CD4-positive, alpha-beta T cell treated with Interleukin-21 for 1 hour (primary cell): ENCODE data around the gene WWOX.

Source experiments
- DNase-seq: peaks from one replicate; pipeline ENCODE4 v3.0.0-alpha.2; 2020

Gene WWOX

DNA sequence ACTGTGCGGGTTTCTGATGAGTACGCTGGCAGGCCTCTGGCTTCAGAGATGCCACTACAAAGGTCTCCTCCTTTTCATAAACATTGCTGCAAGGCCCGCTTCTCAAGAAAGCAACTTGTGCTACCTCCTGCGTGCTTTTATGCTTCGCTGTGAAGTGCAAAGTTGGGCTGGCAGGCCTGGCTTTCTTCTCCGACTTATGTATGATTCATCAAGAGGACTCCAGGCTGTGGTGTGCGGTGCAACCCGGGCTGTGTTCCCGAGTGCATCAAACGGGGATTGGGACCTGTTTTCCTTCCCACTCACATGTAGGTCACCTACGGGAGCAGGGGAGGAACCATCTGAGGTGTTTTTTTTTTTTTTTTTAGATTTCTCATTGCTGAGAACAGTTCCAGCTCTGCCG, 534.1 kb downstream of the WWOX start:
- no peak for DNase-seq

DNA sequence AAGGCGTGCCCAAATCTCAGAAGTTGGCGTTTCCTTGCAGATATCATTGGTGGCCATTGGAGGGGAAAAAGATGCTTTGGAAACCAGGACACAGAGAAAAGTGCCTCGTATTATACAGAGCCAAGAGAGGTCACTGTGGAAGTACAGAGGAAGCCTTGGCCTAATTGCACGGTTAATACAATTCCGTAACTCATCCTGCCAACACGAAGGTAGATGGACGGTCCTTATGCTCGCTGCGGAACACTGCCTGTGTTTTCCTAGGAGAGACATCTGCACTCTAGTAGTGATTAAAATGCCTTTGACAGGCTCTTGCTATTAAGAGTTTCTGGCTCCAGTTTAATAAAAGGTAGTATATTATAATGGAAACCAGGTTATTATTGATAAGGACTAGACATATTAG, 536.4 kb downstream of the WWOX start:
- DNase-seq: no peak

DNA sequence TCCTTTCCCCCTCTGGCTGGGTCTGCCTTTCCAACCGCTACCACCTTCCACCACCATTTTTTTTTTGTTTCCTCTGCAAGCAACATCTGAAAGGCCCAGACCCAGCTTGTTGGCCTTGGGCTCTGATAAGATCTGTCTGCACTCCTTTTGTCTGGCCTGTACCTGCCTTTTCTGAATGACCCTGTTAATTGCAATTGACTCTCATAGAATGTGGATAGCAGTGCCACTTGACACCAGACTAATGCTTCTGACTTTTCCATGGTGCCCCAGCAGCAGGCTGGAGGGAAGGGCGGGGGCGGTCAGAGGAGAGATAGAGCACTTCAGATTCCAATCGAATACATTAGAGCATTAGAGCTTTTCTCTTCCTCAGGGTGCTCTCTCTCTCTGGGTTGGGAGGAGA, 538.9 kb downstream of the WWOX start:
- no peak for DNase-seq

DNA sequence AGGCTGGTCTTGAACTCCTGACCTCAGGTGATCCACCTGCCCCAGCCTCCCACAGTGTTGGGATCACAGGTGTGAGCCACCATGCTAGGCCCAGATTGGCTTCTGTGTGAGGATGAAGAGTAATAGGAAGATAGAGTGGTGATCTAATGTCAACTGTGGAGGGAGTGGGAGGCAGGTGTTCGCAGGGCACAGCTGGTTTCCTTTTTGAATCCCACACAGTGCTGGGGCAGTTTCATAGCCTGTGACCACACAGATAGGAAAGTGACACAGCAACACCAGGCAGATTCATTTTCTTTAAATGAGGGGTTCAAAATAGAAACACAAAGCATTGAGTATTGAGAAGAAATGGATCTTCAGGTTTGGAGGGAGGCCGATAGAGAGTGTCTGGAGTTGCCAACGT, 540.3 kb downstream of the WWOX start:
- no peak for DNase-seq

DNA sequence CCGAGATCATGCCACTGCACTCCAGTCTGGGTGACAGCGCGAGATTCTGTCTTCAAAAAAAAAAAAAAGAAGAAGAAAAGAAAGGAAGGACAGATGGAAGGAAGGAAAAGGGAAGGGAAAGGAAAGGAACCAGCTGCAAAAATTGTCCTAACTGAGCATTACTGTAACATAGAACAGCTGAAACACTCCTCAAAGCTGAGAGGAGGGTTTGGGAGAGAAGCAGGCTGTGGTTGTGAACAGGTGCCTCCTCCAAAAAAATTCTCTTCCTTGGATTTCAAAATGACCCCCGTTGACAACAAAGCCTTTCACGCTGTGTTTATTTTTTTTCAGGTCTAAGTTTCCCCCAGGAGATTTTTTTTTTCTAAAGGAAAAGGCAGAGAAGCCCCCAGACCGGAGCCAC, 541.4 kb downstream of the WWOX start:
- no peak for DNase-seq

DNA sequence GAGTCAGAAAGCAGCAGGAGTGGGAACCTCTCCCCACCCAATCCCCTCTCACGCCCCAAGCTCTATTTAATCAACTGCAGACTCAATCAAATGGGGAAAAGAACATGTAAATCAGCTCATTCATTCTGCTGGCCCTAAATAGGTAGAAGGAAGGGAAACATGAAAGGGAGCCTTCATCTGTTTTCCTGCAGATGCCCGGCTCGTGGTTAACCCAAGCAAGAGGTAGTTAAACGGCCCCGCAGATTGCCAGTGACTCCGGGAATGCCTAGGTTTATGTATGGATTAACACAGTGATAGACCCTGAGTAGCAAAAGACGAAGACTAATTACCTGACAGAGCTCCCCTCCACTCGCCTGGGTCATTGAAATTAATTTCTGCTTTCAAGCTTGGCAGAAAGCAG, 542.0 kb downstream of the WWOX start:
- no peak for DNase-seq

DNA sequence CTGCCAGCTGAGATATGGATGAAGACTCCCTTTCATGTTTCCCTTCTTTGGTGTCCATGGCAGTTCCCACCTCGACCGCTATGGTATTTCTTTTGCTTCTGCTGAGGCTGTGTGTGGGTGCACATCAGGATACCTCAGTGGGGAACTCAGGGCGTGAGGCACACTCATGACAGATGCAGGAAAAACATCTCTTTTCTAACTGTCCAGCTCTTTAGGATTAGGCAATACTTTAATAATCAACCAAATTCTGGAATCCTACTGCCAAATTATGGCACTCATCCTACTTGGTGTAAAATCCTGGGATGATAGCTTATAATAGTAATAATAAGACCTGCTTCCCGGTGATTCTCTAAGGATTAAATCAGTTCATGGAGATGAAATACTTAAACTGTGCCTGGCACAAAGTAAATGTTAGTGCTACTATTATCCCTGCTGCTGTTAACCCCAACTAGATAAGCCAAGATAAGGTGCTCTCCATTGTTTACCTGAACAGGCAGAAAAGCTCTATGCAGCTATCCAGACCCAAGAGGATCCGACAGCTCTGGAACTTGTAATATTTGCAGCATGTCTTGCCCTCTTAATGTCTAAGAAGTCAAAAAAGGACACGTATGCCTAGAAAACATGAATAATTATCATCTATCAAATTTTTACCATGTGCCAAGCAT, 543.3 kb downstream of the WWOX start:
- DNase-seq: no peak

DNA sequence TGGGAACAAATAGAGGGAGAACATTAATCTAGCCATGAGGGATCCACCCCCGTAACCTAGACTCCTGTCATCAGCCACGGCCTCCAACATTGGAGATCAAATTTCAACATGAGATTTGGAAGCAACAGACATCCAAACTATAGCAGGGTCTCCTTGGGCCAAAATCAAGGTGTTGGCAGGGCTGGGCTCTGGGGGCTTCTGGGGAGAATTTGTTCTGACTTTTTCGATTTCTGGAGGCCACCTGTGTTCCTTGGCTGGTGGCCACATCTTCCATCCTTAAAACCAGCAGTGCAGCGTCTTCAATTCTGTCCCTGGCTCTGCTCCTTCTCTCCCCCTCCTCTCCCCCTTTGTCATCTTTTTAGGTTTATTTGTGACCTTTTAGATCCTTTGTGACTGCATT, 546.2 kb downstream of the WWOX start:
- no peak for DNase-seq

DNA sequence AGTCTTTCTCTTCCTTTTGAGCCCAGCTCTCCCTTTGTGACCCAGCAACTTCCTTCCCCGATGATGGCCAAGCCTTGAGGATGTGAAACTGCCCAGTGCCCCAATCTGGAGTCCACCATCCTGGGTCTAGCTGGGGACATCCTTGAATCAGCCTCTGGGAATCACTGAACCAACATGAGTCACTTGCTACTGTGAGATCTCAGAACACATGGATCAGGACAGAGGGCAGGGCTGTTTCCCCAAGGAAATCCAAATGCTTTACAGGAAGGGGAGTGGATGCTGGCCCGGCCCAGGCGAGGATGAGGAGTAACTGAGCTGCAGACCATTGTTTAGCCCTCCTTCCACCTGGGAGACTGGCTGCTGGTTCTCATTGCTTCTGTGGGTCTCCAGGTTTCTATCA, 547.6 kb downstream of the WWOX start:
- DNase-seq: no peak

DNA sequence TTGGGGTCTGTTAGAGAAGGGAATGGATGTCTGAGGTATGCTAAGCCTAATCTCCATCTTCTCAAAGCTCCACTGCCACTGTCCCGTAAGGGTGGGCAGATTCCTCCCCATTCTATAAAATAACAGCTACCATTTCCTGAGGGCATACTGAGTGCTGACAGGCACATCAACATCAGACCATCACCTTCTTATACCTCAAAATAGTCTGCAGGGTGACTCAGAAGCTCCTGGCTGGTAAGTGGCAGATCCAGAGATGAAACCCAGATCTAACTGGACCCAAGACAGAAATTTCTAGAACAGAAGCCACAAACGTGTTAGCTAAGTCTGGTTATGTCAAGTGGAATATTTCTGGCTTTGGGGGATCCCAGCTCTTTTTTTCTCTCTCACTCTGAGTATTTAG, 548.0 kb downstream of the WWOX start:
- no peak for DNase-seq

DNA sequence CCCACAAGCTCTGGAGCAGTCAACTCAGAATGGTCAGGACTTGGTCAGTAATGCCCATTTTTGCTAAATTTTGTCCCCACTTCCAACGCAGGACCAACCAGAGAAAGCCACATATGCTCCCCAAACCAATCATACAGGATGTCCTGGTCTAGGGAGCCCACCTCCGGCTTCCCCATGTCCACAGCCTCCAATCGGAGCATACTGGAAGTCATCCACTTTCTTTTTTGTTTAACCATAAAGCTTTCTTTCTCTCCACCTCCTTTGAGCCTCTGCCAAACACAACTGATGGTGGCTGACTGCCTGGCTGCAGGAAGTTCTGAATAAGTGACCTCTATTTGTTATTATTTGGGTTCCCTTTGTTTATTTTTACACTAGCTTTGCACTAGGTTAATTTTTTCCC, 549.1 kb downstream of the WWOX start:
- no peak for DNase-seq

DNA sequence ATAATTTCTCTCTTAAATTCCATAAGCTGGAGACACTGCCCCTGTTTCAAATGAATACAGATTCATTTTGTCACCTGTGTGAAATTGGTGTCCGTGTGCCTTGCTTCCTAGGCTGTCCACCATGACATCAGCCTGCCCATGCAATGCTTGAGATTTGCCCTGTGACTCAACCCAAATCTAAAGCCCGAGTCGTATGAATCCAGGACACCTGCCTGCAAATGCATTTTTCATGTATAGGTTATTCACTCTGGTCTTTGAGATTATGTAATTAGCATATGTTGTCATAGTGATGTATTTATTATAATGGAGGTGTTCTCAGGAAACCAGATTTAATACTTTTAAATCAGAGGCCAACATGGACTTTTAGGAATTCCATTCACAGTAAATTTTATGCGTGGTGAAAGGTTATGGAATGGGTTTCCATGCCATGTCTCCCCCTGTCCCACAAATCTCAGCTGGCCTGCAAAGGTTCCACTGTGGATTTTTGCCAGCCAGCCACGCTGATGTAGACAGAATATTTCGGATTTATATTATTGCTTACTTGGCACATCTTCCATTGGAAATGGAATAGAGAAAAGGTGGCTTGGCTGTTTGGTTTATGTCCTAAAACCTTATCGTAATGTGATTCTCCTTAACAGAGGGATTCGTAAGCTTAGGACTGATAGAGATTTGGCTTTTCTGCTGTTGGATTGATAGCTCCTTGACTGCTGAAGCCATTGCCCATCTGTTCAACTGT, 551.1 kb downstream of the WWOX start:
- no peak for DNase-seq

DNA sequence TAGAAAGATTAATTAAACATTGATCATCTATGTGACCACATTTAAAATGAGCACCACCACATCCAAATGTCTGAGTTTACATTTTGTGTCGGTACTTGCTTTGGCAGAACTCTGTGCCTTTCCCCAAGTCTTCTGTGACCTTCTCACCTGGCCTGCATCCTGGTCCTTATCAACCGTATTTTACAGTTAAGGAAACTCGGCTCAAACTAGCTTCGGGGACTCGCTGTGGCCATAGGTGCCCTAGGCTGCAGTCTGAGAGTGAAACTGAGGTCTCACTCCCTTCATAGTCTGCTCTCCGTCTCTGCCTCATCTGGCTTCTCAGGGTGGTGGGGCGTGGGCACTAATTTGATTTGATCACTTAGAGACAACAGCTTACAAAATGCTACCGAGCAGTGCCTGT, 555.5 kb downstream of the WWOX start:
- no peak for DNase-seq

DNA sequence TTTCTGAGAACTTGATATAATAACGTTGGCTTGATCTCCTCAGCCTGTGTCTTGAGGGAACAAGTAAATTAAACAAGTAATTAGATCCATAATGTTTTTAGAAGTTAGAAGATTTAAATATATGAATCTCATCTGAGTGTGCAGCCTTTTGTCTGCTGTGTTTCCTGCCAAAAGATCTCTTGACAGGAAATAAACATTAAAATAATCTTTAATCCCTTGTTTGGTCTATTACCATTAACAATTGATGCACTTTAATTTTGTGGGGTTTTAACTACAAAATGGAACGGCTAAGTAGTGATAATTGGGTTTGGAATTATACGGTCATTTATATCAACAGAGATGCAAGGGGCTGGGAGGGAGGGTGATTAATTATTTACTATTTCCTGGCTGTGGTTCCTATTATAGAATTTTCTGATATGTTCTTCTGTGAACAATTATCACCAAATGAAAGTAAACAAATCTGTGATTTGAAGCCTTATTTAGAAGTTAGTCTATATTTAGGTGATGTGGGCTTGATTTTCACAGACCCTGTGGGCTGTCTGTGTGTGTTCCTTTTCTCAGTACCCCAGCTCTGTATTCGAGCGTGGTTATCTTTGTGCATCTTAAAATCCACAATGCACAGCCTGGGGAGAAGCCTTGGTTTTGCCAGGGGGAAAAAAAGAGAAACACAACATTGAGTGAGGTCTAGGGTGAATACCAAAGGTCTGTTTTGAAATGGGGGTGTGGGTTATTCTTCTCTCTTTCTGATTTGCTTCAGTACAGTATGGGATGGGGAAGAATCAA, 556.1 kb downstream of the WWOX start:
- no peak for DNase-seq

DNA sequence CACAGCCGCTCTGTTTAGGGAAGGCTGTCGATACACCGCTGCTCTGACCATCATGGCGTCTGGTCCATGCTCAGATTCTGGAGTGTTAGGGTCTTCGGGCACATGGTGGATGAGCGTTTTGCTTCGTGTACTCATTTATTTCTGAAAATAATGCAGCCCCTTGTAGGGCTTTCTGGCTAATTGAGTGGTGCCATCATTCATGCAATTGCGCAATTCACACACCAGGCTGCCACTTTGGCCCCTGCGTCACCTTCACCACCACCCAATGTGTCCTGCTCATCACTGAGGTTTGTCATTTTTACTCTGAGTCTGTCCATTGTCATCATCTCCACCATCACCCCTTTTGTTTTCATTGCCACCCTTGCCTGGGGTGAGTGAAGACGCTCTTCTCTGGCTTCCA, 557.4 kb downstream of the WWOX start:
- DNase-seq: no peak

DNA sequence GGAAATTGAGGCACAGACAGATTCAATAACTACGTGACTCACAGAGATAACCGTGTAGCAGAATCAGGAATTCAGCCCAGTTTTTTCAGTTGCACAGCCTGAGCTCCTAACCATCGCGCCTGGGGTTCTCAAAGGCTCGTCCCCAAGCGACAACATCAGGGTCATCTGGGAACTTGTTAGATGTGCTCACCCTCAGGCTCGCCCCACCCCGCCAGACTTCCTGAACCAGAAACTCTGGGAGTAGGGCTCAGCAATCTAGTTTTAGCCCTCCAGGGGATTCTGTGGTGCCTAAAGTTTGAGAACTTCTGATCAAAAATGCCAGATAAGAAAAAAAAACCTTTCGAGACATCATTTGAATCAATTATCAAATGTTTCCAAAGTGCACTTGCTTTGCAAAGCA, 559.8 kb downstream of the WWOX start:
- DNase-seq: no peak

DNA sequence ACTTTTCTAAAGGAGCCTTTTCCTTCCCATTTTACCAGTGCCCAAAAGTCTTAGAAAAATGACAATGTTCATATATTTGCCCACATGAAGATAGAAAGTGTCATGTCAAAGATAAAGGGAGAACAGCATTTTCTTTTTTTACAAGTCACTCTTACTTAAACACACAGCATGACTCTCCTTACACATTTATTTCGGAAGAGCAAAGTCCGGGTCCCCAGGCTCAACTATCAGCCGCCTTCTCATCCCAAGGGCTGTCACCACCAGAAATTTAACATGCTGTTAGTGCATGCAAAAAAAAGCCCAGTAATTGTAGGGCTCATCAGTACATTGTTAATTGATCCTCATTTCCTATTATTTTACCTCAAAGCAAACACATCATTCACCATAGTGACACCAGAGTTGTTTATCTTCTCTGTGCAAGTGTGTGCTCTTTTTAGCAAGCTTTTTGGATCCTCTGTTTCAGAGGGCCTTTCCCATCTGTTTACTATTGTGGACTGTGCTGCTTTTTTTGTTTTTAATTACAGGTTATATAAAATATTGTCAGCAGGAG, 560.3 kb downstream of the WWOX start:
- no peak for DNase-seq

DNA sequence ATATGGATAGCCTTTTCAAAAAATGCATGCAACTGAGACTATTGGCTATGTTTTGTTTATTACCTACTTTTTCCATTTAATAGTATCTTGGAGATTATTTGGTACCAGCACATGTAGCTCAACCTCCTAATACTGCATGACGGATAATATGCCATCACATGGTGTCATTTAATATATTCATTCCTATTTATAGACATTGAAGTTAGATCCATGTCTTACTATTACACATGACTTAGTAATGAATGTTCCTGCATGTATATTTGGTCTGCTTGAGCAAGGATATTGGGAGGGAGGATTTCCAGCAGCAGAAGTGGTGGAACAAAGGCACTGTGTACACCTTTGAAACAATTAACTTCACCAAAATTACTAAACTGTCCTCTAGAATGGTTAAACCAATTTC, 561.3 kb downstream of the WWOX start:
- DNase-seq: no peak

DNA sequence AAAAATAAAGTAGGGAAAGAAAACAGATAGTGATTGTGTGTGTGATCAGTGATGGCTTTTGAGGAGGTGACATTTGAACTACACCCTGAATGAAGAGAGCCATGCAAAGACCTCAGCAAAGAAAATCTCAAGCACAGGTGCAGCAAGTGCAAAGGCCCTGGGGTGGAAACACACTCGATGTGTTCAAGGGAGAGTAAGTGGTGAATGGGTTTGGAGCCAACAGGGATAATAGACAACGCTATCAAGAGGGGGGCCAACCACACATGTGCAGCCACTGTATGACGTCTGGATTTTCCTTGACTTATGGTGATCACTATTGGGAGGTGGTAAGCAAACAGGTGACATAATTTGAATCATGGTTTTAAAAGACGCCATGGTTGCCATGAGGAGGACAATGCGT, 564.2 kb downstream of the WWOX start:
- DNase-seq: no peak

DNA sequence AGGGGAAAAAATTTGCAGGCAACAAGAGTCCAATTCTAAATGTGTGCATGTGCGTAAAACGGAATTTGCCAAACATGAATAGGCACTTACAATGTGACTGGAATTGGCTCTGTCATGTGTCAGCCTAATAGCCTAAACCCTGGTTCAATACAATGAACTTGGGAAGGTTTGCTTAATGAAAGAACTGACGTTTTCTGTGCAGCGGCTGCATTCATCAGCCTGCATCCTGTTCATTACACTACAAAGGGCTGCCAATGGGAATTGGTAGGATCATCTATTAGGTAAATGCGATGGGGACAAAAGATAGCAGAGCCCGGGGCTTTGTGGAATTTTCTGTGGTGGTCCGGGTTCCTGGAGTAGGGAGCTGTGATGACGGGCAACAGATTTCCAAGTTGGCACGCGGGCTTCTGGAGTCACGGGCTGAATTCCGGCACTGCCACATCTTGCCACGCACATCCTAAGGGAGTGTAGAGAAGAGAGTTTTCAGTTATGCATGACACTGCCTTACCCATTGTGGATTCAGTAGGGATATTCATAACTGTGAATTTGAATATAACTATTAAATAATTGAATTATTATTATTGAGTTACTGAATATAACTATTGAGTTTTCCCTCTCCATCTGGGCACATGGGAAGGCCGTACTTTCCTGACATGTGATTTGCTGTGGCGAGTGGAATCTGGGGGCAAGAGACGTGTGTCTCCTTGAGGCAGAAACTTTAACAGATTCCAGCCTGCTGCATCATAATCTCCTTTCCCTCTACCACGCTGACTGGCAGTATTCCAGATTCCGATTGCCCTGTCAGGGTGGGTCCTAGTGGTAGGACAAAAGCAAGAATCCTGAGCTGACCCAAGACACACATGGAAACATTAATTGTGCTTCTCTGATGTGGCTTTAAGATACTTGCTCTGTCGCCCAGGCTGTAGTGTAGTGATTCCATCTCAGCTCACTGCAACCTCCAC, 565.6 kb downstream of the WWOX start:
- no peak for DNase-seq

DNA sequence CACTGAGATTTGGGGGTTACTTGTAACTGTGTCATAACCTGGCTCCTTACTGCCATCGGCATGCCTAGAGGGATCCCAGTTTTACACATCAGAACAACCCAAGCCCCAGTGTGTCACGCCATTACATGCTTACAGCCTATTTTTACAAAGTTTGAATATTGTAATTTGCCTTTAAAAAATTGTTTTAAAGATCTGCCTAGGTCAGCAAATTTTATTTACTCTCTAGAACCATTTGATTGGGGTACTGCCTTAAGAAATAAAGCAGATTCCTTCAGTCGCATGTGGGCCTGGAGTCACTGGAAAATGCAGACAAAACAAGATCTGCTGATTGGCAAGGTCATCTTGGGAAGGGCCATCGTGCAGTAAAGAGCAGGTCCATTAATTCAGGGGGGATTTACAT, 566.9 kb downstream of the WWOX start:
- no peak for DNase-seq

DNA sequence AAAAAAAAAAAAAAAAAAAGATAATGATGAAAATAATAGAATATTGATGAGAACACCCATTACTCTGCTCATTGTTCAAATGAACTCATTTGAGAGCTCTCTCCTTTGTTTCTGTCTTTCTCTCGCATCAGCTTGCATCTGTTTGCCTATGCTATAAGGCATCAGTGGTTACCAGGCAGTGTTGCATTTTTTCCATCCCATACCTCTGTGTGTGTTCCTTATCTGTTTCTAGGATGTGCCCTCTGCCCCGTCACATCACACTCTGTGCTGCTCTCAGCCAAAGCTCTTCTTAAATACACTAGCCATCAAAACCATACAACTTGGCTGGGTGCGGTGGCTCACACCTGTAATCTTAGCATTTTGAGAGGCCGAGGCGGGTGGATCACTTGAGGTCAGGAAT, 568.2 kb downstream of the WWOX start:
- DNase-seq: no peak

DNA sequence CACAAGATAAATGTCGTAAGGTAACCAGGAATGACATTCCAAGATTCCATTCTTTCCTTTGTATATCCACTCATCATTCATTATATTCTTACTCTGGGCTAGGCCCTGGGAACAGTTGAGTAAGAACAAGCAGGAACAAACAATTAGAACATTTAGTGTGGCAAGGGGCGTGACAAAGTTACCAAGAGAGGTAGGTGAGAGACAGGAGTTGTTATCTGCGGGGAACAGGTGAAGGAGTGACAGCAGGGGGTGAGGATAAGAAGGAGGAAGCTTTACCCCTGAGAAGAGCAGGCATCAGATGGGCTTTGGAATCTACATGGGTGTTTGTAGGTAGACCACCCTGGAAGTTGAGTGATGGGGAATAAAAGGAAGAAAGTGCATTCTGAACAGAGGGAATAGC, 568.9 kb downstream of the WWOX start:
- DNase-seq: no peak
